A673 (cell line): ENCODE measurements around the gene TBX3. TPM values are rescaled to one million over a fixed set of nuclear protein-coding genes. Genes with fewer than 3 reads are reported as not detected.

Experiments
- BruUV-seq: library from RNA; stranded (reverse); fragments of 400-500 nt; replicated peaks from 2 replicates; lab custom pipeline; 2021; lab: Mats Ljungman, UMichigan
- CTCF ChIA-PET: fragments of 300-600 bp; sonication (Branson Sonifier 250); formaldehyde crosslinking; loops from one replicate; lab custom pipeline; 2022; ENCODE audit warnings: antibody characterized with exemption; lab: Charles Lee
- POLR2A ChIA-PET: fragments of 300-600 bp; sonication (Branson Sonifier 250); formaldehyde crosslinking; loops from one replicate; lab custom pipeline; 2022; ENCODE audit warnings: antibody characterized with exemption; ENCODE audit not compliant: low non-redundant PET; lab: Charles Lee
- DNase-seq: peaks from one replicate; pipeline ENCODE4 v3.0.0-alpha.2; 2015; ENCODE audit warnings: low spot score
- H3K27ac ChIP-seq: fragments of 200-600 bp; sonication (generic); 2 replicates; pipeline ENCODE4 v1.5.1; 2016; ENCODE audit warnings: mixed run types, low read depth, mild to moderate bottlenecking, mixed read lengths, antibody characterized with exemption, low read length; ENCODE audit not compliant: poor library complexity, severe bottlenecking
- H3K27me3 ChIP-seq: fragments of 200-600 bp; sonication (generic); replicated peaks from 2 replicates; pipeline ENCODE4 v1.6.1; 2017; ENCODE audit warnings: mixed run types, low read depth, mild to moderate bottlenecking, mixed read lengths, antibody characterized with exemption, low read length; ENCODE audit not compliant: insufficient read depth, poor library complexity
- H3K36me3 ChIP-seq: fragments of 200-600 bp; sonication (generic); 2 replicates; pipeline ENCODE4 v1.6.1; 2016; ENCODE audit warnings: mixed run types, mild to moderate bottlenecking, mixed read lengths, antibody characterized with exemption, low read length; ENCODE audit not compliant: insufficient read depth, poor library complexity, severe bottlenecking
- H3K4me1 ChIP-seq: fragments of 200-600 bp; sonication (generic); 2 replicates; pipeline ENCODE4 v1.6.1; 2017; ENCODE audit warnings: mixed run types, mild to moderate bottlenecking, mixed read lengths, antibody characterized with exemption, low read length; ENCODE audit not compliant: insufficient read depth, poor library complexity, severe bottlenecking
- H3K4me3 ChIP-seq: fragments of 200-600 bp; sonication (generic); 2 replicates; pipeline ENCODE4 v1.5.1; 2016; ENCODE audit warnings: low read depth, mixed run types, mild to moderate bottlenecking, mixed read lengths, low read length; ENCODE audit not compliant: poor library complexity, severe bottlenecking
- H3K9me3 ChIP-seq: fragments of 200-600 bp; sonication (generic); 2 replicates; pipeline ENCODE4 v1.6.1; 2016; ENCODE audit warnings: mixed run types, low read depth, mild to moderate bottlenecking, mixed read lengths, antibody characterized with exemption, low read length; ENCODE audit not compliant: poor library complexity, severe bottlenecking
- EZH2 ChIP-seq: fragments of 200-600 bp; sonication (generic); IDR thresholded peaks from 2 replicates; pipeline ENCODE4 v1.6.1; 2017; ENCODE audit warnings: borderline replicate concordance, low read depth, mild to moderate bottlenecking, mixed read lengths, antibody characterized with exemption, low read length; ENCODE audit not compliant: poor library complexity, severe bottlenecking
- intact Hi-C: fragments of 100-400 bp; cut with micrococcal nuclease; formaldehyde crosslinking; loops from one replicate; pipeline ENCODE4 v1.10.0; 2022; ENCODE audit not compliant: unreplicated experiment
- total RNA-seq: library from RNA; stranded (reverse); gene quantifications from 2 replicates; pipeline ENCODE4 v1.2.3, GENCODE V29; 2021
- TF ChIP-seq, protein P1 (sequence below): fragments of 300-800, 200-600 bp; sonication (generic); conservative IDR thresholded peaks from 2 replicates; pipeline ENCODE4 v1.5.1; 2017; ENCODE audit warnings: low read depth, mild to moderate bottlenecking, antibody characterized with exemption, low read length, moderate library complexity, mixed read lengths

TBX3 gene
- total RNA-seq, 1 experiment from 2014 or later: 1.4 TPM

DNA sequence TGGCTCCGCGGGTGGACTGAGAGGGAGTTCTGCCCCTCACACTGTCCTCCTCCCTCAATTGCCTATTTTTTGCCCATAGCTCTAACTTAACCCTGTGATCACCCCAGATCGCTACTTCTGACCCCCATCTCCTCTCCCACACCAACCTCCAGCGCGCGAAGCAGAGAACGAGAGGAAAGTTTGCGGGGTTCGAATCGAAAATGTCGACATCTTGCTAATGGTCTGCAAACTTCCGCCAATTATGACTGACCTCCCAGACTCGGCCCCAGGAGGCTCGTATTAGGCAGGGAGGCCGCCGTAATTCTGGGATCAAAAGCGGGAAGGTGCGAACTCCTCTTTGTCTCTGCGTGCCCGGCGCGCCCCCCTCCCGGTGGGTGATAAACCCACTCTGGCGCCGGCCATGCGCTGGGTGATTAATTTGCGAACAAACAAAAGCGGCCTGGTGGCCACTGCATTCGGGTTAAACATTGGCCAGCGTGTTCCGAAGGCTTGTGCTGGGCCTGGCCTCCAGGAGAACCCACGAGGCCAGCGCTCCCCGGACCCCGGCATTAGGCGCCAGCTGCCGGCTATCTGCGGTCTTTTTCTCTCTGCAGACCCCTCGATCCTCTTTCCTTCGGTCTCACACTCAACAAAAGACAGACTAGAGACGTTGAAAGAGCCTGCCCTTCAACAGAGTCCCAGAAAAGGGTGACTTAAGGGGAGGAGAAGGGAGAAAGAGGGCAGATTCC is 3.0 kb upstream of the TBX3 start:
- intact Hi-C loops: no loop called here
- POLR2A ChIA-PET: interaction anchor here (0.6 kb wide), 1 partner anchor 1725 kb away, joined by 7 read pairs; no protein-coding TSS in a partner anchor
- Histone ChIP-seq H3K4me1 (no peaks in the 10 kb centered on the region), H3K27me3 (peaks cover 60% of the 10 kb centered on the region), H3K27ac (no peak overlapping the region), H3K36me3 (no peaks in the 10 kb centered on the region), H3K9me3 (no peaks in the 10 kb centered on the region), H3K4me3 (no peak overlapping the region)
- CTCF ChIA-PET: no interaction called here
- no peak for DNase-seq
- TF ChIP-seq, protein P1, sequence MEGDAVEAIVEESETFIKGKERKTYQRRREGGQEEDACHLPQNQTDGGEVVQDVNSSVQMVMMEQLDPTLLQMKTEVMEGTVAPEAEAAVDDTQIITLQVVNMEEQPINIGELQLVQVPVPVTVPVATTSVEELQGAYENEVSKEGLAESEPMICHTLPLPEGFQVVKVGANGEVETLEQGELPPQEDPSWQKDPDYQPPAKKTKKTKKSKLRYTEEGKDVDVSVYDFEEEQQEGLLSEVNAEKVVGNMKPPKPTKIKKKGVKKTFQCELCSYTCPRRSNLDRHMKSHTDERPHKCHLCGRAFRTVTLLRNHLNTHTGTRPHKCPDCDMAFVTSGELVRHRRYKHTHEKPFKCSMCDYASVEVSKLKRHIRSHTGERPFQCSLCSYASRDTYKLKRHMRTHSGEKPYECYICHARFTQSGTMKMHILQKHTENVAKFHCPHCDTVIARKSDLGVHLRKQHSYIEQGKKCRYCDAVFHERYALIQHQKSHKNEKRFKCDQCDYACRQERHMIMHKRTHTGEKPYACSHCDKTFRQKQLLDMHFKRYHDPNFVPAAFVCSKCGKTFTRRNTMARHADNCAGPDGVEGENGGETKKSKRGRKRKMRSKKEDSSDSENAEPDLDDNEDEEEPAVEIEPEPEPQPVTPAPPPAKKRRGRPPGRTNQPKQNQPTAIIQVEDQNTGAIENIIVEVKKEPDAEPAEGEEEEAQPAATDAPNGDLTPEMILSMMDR: no peak
- TF ChIP-seq EZH2: no peak
- no TSS peak for BruUV-seq

DNA sequence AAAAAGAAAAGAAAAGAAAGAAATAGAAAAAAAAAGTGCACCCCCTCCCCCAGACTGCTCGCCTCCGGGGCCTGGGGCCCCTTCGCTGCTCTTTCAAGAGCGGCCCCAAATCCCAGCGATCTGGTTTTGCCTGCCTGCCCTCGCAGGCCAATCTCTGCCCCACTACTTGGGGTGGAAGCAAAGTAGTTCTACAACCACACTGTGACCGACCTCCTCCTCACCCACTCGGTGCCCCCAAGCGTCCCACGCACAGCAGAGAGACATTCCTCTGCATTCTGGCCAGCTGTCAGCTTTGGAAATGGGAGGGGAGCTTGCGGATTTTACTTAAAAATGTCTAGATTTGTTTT is 2.4 kb upstream of the TBX3 start:
- BruUV-seq: no TSS peak
- Histone ChIP-seq H3K9me3 (no peaks in the 10 kb centered on the region), H3K27me3 (peaks cover 60% of the 10 kb centered on the region), H3K27ac (no peak overlapping the region), H3K4me3 (no peak overlapping the region), H3K4me1 (no peaks in the 10 kb centered on the region), H3K36me3 (no peaks in the 10 kb centered on the region)
- TF ChIP-seq, protein P1: no peak
- TF ChIP-seq EZH2: no peak
- no peak for DNase-seq
- ChIA-PET CTCF (no interaction called here), POLR2A (interaction anchor here (0.6 kb wide), 1 partner anchor 1725 kb away, joined by 7 read pairs; no protein-coding TSS in a partner anchor)
- intact Hi-C loops: no loop called here

DNA sequence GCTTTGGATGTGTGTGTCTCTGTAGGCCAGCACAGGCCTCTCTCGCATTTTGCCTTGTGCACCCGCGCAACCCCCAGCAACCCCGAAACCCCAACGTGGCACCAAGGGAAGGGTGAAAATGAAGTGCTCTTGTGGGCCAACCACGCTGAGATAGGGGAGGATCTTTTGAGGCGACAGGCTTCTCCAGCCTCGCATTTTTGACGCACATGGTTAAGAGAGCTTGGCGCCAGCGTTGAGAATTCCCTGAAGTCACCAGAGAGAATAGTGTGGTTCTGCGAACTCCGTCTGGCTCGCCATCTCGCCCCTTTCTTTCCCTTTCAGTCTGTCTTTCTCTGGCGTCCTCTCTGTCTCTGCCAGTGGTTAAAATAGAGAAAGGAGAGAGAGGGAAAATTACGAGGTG is 1.9 kb upstream of the TBX3 start:
- Histone ChIP-seq H3K9me3 (no peaks in the 10 kb centered on the region), H3K4me1 (no peaks in the 10 kb centered on the region), H3K36me3 (no peaks in the 10 kb centered on the region), H3K27ac (no peak overlapping the region), H3K27me3 (peaks cover 59% of the 10 kb centered on the region), H3K4me3 (no peak overlapping the region)
- TF ChIP-seq EZH2: no peak
- TF ChIP-seq, protein P1: no peak
- ChIA-PET POLR2A (no interaction called here), CTCF (no interaction called here)
- BruUV-seq: no TSS peak
- no peak for DNase-seq
- intact Hi-C loops: no loop called here
